Activated naive CD8-positive, alpha-beta T cell treated with anti-CD3 and anti-CD28 coated beads, Interleukin-2, amount 50 U/mL, for 24 hours (primary cell): ENCODE results near the gene C12orf56.
"Not testable (repeated sequence)": the region's sequence is repeated elsewhere in the genome, so short reads cannot be mapped to it uniquely, and the experiment has no call there.

Source experiments
- ATAC-seq: fragments of 150-1000 bp; cut with Tn5 transposase; one replicate; pipeline ENCODE4 v1.10.0; 2021
- DNase-seq: peaks from one replicate; pipeline ENCODE4 v3.0.0; 2021
- H3K27ac Mint-ChIP-seq: one replicate; pipeline ENCODE4 v1.8.0; 2021; ENCODE audit warnings: mild to moderate bottlenecking, mixed read lengths
- H3K27me3 Mint-ChIP-seq: one replicate; pipeline ENCODE4 v1.8.0; 2021; ENCODE audit warnings: mixed read lengths
- H3K36me3 Mint-ChIP-seq: one replicate; pipeline ENCODE4 v1.8.0; 2021; ENCODE audit warnings: low read depth, mixed read lengths
- H3K4me1 Mint-ChIP-seq: one replicate; pipeline ENCODE4 v1.8.0; 2021; ENCODE audit warnings: mixed read lengths
- H3K4me3 Mint-ChIP-seq: one replicate; pipeline ENCODE4 v1.8.0; 2021; ENCODE audit warnings: mild to moderate bottlenecking, moderate library complexity, mixed read lengths
- H3K9me3 Mint-ChIP-seq: one replicate; pipeline ENCODE4 v1.8.0; 2021; ENCODE audit warnings: mixed read lengths

The C12orf56 gene

GRCh38 chr12:64347630-64348029 lies 42.9 kb downstream of the C12orf56 start:
- DNase-seq (no peak), ATAC-seq (no peak)
- Mint-ChIP-seq H3K4me3 (no peak overlapping the region), H3K4me1 (no peaks in the 10 kb centered on the region), H3K9me3 (peaks cover 8% of the 10 kb centered on the region), H3K36me3 (peaks cover 4% of the 10 kb centered on the region), H3K27me3 (no peaks in the 10 kb centered on the region), H3K27ac (no peak overlapping the region)

DNA sequence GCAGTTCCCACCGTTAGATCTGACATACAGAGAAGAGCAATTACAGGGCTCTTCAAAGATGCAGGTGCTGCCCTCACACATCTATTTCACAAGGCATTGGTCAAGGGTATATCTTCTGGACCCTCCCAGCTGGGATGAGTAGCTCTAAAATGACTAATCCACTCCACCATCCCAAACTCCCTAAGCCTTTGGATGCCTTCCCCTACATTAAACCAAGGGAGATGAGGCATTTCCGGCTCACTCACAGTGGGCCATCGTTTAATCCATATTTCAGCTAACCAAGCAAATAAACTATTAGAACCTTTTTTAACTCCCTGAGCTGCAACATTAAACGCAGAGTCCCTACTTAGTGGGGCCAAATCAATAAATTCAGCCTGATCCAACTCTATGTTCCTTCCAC lies 45.9 kb downstream of the C12orf56 start:
- not testable (repeated sequence) for H3K9me3 Mint-ChIP-seq, H3K4me3 Mint-ChIP-seq, H3K36me3 Mint-ChIP-seq, ATAC-seq, H3K27ac Mint-ChIP-seq, H3K27me3 Mint-ChIP-seq, DNase-seq, H3K4me1 Mint-ChIP-seq

DNA sequence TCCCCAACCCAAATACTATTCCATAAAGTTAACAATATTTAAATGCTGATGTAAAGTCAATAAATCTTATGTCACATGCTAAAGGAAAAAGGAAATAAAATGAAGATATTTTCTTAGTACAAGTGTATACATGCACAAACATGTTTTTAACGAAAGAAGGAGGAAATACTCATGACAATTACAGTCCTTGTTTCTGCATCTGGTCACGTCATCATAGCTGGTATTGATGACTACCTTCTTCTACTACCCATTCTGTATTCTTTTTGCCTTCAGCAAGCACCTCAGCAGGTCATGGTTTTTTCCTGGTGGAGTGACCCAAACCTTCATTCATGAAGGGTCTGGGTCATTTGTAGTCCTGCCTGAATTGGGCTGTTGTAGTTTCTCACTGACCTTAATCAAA lies 50.0 kb downstream of the C12orf56 start:
- H3K4me3 Mint-ChIP-seq, H3K4me1 Mint-ChIP-seq, H3K27ac Mint-ChIP-seq, DNase-seq, H3K9me3 Mint-ChIP-seq, H3K36me3 Mint-ChIP-seq, H3K27me3 Mint-ChIP-seq, ATAC-seq: not testable (repeated sequence)

DNA sequence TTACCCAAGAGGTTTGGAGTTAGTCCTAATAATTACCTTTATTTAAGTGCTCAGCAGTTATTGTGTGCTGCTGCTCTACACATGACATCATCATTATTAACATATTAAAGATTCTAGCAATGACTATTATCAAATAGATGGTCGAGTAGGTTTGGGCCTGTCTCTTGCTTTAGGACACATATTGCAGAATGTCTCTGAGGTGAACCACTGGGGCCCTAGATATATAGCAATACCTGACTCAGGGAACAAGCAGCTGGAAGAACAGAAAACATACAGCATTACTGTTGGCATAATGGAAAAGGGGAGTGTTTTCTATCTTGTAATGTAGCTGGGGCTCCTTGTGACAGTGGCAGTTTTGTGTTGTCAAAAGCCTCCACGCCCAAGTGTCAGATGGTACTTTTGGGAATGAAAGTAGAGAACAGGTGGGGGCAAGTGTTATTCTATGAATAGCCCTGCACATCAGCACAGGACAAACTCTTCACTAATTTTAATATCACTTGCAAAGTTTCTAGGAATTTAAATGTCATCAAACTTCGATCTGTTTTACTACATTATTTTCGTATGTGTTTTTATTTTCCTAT lies 54.6 kb downstream of the C12orf56 start:
- ATAC-seq (no peak), DNase-seq (no peak)
- Mint-ChIP-seq H3K4me1 (no peaks in the 10 kb centered on the region), H3K4me3 (no peak overlapping the region), H3K27me3 (no peaks in the 10 kb centered on the region), H3K9me3 (no peaks in the 10 kb centered on the region), H3K27ac (no peak overlapping the region), H3K36me3 (no peaks in the 10 kb centered on the region)

- Mint-ChIP-seq H3K4me3 (no peak overlapping the region), H3K27ac (no peak overlapping the region), H3K9me3 (peaks cover 5% of the 10 kb centered on the region), H3K27me3 (no peaks in the 10 kb centered on the region), H3K4me1 (no peaks in the 10 kb centered on the region), H3K36me3 (no peaks in the 10 kb centered on the region)
- no peak for ATAC-seq
- DNase-seq: no peak
These were observed 57.6 kb downstream of the C12orf56 start for GRCh38 chr12:64332938-64333337.

DNA sequence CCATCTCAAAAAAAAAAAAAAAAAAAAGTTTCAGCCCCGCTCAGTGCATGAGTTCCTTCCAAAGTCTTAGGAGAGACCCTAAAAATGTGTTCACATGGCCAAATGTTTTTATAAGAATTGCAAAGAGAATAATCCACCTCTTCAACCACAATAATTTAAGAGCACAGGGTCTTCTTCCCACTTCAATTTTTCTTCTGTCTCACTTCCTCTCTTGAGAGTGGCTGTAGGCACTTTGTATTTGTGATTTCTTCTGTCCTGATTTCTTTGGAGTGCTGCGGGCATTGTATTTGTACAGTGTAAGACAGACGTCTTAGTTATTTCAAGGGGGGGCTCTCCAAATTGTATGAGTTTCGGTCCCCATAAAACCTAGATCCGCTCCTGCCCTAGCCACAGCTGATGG lies 58.3 kb downstream of the C12orf56 start:
- H3K27ac Mint-ChIP-seq: no peak overlapping the region
- DNase-seq (no peak), ATAC-seq (no peak)
- H3K36me3 Mint-ChIP-seq: no peaks in the 10 kb centered on the region
- peaks cover 5% of the 10 kb centered on the region for H3K9me3 Mint-ChIP-seq
- H3K27me3 Mint-ChIP-seq: no peaks in the 10 kb centered on the region
- no peaks in the 10 kb centered on the region for H3K4me1 Mint-ChIP-seq
- no peak overlapping the region for H3K4me3 Mint-ChIP-seq

DNA sequence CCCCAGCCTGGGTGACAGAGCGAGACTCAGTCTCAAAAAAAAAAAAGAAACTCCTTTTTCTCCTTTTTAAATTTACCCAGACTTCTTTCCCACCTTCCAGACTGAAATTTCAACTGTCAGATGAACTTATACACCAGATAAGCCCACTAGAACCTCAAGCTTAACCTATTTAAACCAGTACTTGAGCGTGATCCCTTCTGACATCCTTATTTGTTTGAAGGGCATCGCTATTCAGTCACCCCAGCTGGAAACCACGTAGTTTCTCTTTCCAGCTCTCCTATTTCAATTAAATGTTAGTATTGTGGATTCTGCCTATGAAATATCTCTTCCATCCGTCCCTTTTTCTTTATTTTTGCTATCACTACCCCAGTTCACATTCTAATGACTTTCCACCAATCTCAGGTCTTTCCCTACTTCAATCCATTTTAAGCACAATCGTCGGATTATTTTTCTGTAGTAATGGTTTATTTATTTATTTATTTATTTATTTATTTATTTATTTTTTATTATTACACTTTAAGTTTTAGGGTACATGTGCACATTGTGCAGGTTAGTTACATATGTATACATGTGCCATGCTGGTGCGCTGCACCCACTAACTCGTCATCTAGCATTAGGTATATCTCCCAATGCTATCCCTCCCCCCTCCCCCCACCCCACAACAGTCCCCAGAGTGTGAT lies 61.4 kb downstream of the C12orf56 start:
- not testable (repeated sequence) for H3K4me1 Mint-ChIP-seq, H3K27ac Mint-ChIP-seq, H3K9me3 Mint-ChIP-seq, H3K36me3 Mint-ChIP-seq, H3K27me3 Mint-ChIP-seq, H3K4me3 Mint-ChIP-seq, DNase-seq, ATAC-seq

DNA sequence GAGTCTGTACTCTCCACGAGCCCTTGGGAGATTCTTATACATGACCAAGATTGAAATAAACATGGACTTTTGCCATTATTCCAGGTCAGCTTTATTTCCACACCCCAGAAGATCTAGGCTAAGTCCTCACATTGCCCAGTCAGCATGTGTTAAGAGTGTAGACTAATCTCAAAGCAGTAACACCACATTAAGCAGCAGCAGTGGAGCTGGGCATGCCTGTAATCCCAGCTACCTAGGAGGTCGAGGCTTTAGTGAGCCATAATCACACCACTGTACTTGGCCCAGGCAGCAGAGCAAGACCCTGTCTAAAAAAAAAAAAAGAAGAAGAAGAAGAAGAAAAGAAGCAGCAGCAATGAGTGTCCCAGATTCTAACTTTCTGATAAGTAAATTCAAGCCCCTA lies 65.5 kb downstream of the C12orf56 start:
- H3K27me3 Mint-ChIP-seq: no peaks in the 10 kb centered on the region
- DNase-seq (no peak), ATAC-seq (no peak)
- no peaks in the 10 kb centered on the region for H3K36me3 Mint-ChIP-seq
- H3K9me3 Mint-ChIP-seq: peaks cover under 1% of the 10 kb centered on the region
- no peak overlapping the region for H3K27ac Mint-ChIP-seq
- H3K4me1 Mint-ChIP-seq: no peaks in the 10 kb centered on the region
- H3K4me3 Mint-ChIP-seq: no peak overlapping the region

DNA sequence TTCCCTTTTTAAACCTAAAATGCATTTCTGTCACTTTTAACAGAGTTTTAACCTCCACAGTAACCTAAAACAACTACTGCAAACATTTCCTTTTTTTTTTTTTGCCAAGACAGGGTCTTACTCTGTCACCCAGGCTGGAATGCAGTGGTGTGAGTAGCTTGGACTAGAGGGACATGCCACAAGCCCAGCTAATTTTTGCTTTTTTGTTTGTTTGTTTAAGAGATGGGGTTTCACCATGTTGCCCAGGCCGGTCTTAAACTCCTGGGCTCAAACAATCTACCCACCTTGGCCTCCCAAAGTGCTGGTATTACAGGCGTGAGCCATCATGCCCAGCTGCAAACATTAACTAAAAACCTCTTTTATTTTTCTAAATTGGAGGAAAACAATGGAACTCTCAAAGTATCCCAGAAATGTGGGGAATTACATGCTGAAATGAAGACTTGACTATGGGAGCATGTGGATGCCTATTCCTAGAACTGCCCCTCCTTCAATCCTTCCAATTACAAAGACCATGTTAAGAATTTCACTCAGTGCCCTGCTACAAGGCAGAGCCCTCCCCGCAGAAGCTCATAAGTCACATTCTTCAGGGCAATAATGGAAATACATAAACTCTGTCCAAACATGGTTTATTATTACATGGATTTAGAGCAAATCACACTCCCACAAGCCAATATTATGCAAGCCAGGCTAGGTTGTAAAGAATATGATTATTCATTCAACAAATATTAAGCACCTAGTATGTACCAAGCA lies 66.9 kb downstream of the C12orf56 start:
- H3K4me3 Mint-ChIP-seq: no peak overlapping the region
- H3K27ac Mint-ChIP-seq: no peak overlapping the region
- no peaks in the 10 kb centered on the region for H3K9me3 Mint-ChIP-seq
- H3K4me1 Mint-ChIP-seq: no peaks in the 10 kb centered on the region
- H3K27me3 Mint-ChIP-seq: no peaks in the 10 kb centered on the region
- DNase-seq (no peak), ATAC-seq (no peak)
- H3K36me3 Mint-ChIP-seq: no peaks in the 10 kb centered on the region

GRCh38 chr12:64323006-64323405 lies 67.6 kb downstream of the C12orf56 start:
- Mint-ChIP-seq H3K36me3 (no peaks in the 10 kb centered on the region), H3K4me3 (no peak overlapping the region), H3K27ac (no peak overlapping the region), H3K9me3 (no peaks in the 10 kb centered on the region), H3K27me3 (no peaks in the 10 kb centered on the region), H3K4me1 (no peaks in the 10 kb centered on the region)
- no peak for DNase-seq
- ATAC-seq: no peak

DNA sequence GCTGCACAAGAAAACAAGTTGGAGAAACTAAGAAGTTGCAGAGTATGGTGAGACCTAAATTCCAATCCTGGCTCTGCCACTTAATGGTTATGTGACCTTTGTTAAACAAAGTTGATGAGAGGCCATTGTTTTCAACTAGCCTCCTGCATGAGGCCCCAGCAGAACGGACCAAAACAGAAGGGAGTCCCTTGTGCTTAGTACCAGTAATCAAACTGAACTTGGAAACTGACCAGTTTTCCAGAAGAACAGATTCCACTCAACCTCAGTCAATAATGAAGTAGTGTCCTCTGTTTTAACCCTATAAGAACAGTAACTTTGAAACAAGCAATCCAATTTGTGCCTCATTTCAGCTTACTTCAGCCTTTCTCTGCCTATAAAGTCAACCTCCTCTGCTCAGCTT lies 69.9 kb downstream of the C12orf56 start:
- ATAC-seq (no peak), DNase-seq (no peak)
- no peaks in the 10 kb centered on the region for H3K27me3 Mint-ChIP-seq
- H3K9me3 Mint-ChIP-seq: no peaks in the 10 kb centered on the region
- H3K4me1 Mint-ChIP-seq: no peaks in the 10 kb centered on the region
- no peak overlapping the region for H3K4me3 Mint-ChIP-seq
- no peak overlapping the region for H3K27ac Mint-ChIP-seq
- H3K36me3 Mint-ChIP-seq: no peaks in the 10 kb centered on the region

- DNase-seq, H3K27ac Mint-ChIP-seq, H3K4me3 Mint-ChIP-seq, H3K4me1 Mint-ChIP-seq, H3K27me3 Mint-ChIP-seq, H3K9me3 Mint-ChIP-seq, H3K36me3 Mint-ChIP-seq, ATAC-seq: not testable (repeated sequence)
These were observed 70.9 kb downstream of the C12orf56 start for GRCh38 chr12:64319540-64320225.

- DNase-seq: no peak
- Mint-ChIP-seq H3K27me3 (no peaks in the 10 kb centered on the region), H3K9me3 (no peaks in the 10 kb centered on the region), H3K4me1 (no peaks in the 10 kb centered on the region), H3K4me3 (no peak overlapping the region), H3K36me3 (no peaks in the 10 kb centered on the region), H3K27ac (no peak overlapping the region)
- no peak for ATAC-seq
These were observed 72.0 kb downstream of the C12orf56 start for GRCh38 chr12:64318605-64319004.

DNA sequence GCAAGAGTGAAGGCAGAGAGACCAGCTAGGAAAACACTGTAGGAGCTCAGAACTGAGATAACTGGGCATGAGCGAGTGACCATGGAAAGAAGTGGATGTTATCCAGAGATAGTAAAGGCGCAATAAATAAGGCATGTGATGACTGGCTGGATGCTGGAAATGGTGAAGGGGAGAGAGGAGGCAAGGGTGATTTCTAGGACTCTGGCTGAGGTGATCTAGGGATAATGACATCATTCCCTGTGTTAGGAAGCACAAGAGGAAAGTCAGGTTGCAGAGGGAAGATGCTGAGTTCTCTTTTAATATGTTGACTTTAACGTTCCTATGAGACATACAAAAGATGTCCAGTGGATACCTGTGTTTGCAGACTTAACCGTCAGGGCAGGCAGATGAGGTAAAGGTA lies 78.7 kb downstream of the C12orf56 start:
- H3K36me3 Mint-ChIP-seq: no peaks in the 10 kb centered on the region
- H3K4me3 Mint-ChIP-seq: no peak overlapping the region
- H3K27ac Mint-ChIP-seq: no peak overlapping the region
- H3K4me1 Mint-ChIP-seq: no peaks in the 10 kb centered on the region
- DNase-seq (no peak), ATAC-seq (no peak)
- H3K27me3 Mint-ChIP-seq: no peaks in the 10 kb centered on the region
- H3K9me3 Mint-ChIP-seq: no peaks in the 10 kb centered on the region

DNA sequence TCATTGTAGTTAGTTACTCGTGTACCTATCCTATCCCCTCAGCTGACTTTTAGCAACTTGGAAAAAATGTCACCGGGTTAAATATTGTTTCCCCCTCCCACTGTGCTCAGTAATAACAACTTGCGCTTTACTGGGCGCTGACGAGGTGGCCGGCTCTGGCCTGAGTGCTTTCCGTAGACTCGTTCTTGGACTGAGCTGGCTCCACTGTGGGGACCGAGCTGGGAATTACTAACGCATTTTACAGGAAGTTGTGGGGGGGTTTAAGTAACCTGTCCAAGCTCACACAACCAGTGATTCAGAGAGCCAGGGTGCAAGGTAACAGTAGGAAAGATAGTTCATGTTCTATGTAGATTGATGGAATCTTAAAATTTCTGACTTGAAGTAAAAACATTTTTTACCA lies 86.0 kb downstream of the C12orf56 start:
- Mint-ChIP-seq H3K9me3 (no peaks in the 10 kb centered on the region), H3K36me3 (no peaks in the 10 kb centered on the region), H3K4me3 (no peak overlapping the region), H3K27ac (no peak overlapping the region), H3K4me1 (no peaks in the 10 kb centered on the region), H3K27me3 (peaks cover 3% of the 10 kb centered on the region)
- ATAC-seq (no peak), DNase-seq (no peak)
